NCI-H128 (cell line): Measurements from ENCODE around the gene EDEM3.

ENCODE experiments used
- DNase-seq: peaks from one replicate; lab custom pipeline; 2025; ENCODE audit not compliant: unreplicated experiment; lab: John Stamatoyannopoulos, UW

The EDEM3 gene

GRCh38 chr1:184646178-184646701 is 108.4 kb downstream of the EDEM3 start:
- no peak for DNase-seq

GRCh38 chr1:184644771-184645170 is 109.9 kb downstream of the EDEM3 start:
- no peak for DNase-seq

- no peak for DNase-seq
Observed at GRCh38 chr1:184643661-184644060, 111.0 kb downstream of the EDEM3 start.

- DNase-seq: no peak
Observed at GRCh38 chr1:184641894-184642293, 112.8 kb downstream of the EDEM3 start.

GRCh38 chr1:184640505-184640904 is 114.2 kb downstream of the EDEM3 start:
- DNase-seq: no peak
